HS-5 (cell line): ENCODE measurements around the gene RAVER1.
"Not testable (repeated sequence)": the region's sequence is repeated elsewhere in the genome, so short reads cannot be mapped to it uniquely, and the experiment has no call there.

ENCODE experiments used
- DNase-seq: peaks from one replicate; pipeline ENCODE4 v3.0.0-alpha.2; 2012; ENCODE audit warnings: low read depth

Gene RAVER1, protein sequence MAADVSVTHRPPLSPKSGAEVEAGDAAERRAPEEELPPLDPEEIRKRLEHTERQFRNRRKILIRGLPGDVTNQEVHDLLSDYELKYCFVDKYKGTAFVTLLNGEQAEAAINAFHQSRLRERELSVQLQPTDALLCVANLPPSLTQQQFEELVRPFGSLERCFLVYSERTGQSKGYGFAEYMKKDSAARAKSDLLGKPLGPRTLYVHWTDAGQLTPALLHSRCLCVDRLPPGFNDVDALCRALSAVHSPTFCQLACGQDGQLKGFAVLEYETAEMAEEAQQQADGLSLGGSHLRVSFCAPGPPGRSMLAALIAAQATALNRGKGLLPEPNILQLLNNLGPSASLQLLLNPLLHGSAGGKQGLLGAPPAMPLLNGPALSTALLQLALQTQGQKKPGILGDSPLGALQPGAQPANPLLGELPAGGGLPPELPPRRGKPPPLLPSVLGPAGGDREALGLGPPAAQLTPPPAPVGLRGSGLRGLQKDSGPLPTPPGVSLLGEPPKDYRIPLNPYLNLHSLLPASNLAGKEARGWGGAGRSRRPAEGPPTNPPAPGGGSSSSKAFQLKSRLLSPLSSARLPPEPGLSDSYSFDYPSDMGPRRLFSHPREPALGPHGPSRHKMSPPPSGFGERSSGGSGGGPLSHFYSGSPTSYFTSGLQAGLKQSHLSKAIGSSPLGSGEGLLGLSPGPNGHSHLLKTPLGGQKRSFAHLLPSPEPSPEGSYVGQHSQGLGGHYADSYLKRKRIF

DNA sequence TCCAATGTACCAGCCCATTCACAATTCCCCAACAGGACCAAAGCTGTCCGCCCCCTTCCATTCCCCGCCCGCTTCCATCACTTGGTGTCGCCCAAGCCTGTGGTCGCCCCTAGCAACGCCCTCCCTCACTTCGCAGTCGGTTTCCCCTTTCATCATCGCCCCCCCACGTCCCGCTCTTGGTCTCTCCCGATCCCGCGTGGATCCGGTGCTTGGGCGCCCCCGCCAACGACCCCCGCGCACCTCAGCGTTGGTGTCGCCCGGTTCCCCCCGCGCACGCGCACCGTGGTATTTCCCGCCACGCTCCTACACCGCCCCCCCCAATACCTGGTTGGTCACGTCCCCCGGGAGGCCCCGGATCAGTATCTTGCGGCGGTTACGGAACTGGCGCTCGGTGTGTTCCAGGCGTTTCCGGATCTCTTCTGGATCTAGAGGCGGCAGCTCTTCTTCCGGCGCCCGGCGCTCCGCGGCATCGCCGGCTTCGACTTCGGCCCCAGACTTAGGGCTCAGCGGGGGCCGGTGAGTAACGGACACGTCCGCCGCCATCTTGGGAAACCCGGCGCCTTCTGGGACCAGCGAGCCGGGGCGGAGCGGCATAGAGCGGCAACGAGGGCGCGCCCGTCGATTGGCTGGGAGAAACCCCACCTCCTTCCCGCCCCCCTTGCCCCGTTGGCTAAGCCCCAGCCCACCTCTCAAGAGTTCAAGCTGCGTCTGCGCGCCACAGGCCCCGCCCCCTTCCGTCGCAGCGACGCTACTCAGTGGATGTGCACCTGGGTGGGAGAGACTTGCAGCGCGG lies at the start of gene RAVER1:
Gene RAVER1 (minus strand): TSS at position 565 of the 793 bp plus-strand sequence. CDS start 22 bp downstream, at position 543.
- DNase-seq, result peak; percentile 86

DNA sequence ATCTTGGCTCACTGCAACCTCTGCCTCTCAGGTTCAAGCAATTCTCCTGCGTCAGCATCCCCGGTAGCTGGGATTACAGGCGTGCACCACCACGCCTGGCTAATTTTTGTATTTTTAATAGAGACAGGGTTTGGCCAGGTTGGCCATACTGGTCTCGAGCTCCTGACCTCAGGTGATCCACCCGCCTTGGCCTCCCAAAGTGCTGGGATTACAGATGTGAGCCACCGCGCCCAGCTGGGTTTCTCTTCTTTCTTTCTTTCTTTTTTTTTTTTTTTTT lies 49.8 kb upstream of the RAVER1 start:
- not testable (repeated sequence) for DNase-seq

DNA sequence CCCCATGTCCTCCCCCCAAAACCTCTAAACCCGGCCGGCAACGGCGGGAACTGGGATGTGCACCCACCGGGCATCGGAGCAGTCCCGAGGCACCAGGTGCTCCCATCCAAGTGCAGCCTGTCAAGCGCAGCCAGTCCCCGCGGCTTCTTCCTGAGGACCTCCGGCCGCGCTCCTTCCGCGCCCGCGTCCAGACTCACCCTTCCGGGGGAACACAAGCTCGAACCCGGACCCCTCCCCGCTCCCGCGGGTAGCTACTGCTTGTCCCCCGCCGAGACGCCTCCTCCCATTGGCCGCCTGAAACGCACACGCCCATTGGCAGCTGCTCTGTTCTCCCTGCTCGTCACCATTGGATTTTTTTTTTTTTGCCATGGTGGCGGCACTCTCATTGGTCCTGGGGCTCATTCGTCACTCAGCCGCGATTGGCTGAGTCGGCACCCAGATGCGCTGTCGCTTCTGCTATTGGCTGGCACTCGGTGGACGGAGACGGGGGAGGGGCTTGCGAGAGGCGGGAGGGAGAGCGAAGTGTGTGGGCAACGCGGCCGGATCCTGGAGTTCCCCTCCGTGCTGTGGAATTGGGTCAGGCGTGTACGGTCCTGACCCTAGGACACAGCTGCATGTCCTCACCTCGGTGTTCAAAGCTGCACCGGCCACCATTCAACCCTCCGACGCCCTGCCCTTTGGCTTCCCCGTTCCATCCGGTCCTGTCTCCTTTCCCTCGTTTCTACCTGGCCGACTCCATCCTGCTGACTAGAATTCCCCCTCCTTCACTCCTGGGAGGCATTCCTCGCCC lies 47.2 kb upstream of the RAVER1 start, which contains the start of gene TYK2:
Gene TYK2 (minus strand): TSS at position 260 of the 790 bp plus-strand sequence. CDS start 2,166 bp downstream, outside the sequence.
- DNase-seq, result peak; percentile 98

DNA sequence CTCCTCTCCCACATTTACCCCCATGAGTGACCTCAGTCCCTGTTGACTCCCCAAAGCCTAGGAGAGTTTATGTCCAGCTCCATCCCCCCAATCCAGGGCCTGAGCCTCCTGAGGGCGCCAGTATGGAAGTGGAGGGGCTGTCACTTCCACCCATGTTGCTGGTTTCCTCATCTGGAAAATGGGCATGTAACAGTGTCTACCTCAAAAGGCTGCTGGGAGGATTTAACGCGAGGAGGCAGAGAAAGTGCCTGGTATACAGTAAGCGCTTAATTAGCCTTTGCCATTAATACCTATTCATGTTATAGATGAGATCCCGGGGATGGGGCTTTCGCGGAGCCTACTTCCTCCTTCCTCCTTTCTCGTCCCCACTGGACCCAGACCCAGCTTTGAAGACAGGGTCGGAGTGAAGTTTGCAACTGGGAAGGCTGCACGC lies 46.6 kb upstream of the RAVER1 start:
- no peak for DNase-seq

DNA sequence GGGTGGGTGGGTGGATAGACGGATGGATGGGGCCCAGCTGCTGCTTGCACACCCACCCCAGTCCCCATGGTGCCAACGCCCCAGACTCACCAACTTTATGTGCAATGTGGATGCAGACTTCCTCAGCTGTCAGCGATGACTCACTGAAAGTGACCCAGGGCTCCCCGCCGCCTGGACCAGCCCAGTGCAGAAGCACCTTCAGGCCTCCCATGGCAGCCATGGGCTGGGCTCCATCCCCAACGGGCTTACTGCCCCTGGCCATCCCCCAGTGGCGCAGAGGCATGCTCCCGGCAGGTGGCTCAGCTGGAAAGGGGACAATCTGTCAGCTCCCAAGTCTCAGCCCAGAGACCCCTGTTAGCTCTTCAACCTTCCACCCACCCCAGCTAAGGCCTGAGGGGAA lies 44.8 kb upstream of the RAVER1 start:
- no peak for DNase-seq

DNA sequence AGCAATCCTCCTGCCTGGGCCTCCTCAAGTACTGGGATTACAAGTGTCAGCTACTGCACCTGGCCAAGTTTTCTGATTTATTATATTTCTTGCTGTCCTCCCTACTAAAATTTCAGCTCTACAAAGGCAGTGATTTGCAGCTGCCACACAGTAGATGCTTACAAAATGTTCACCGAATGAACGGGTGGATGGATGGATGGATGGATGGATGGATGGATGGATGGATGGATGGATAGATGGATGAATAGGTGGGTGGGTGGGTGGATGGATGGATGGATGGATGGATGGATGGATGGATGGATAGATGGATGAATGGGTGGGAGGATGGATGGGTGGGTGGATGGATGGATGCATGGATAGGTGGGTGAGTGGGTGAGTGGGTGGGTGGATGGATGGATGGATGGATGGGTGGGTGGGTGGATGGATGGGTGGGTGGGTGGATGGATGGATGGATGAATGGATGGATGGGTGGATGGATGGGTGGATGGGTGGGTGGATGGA lies 43.9 kb upstream of the RAVER1 start:
- DNase-seq, result not testable (repeated sequence)

DNA sequence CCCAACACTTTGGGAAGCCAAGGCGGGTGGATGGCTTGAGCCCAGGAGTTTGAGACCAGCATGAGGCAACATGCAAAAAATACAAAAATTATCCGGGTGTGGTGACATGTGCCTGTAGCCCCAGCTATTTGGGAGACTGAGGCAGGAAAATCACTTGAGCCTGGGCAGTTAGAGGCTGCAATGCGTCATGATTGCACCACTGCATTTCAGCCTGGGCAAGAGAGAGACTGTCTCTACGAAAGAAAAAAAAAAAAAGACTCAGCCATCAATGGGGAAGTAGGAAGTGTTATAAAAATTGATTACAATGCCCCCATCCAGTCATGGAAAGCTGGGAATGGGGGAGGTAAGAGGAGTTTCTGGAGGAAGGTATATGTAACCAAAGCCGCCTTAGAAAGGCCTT lies 41.6 kb upstream of the RAVER1 start:
- DNase-seq, result no peak

DNA sequence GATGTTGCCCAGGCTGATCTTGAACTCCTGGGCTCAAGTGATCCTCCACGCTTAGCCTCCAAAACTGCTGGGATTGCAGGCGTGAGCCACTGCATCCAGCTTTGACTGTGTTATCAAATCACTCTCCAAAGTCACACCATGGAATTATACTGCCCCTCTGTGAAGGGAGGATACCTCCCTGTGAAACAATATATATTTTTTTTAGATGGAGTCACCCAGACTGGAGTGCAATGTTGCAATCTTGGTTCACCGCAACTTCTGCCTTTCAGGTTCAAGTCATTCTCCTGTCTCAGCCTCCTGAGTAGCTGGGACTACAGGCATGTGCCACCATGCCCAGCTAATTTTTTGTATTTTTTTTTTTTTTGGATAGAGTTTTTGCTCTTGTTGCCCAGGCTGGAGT lies 39.4 kb upstream of the RAVER1 start:
- no peak for DNase-seq

DNA sequence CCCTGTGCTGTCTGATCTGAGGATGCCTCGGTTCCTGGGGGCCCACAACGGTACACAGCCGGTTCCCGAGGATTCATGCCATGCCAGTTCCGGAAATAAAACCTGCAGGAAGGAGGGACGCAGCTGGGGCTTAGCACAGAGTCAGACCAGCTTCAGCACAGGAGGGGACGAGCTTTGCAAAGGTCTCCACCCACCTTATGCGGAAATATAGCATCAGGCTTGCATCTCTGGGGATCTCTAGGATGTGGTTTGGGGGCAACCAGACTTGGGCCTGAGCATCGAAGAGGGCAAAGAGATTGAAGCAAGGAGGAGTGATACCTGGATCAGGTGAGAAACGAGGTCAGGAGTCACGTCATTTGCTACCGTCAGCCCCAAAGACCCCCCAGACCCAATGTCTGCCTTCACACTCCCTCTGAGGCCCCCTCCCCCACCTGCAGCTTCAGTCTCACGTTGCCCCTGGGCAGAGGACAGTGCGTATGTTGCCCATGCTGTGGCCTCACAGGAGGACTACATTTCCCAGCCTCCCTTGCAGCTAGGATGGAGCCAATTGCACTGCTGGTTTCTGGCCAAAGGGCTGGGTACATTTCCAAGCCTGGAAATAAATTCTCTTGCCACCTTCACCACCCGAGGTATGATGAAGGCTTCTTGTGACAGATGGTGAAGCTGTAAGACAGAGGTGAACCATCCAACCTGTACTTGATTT lies 34.9 kb upstream of the RAVER1 start:
- no peak for DNase-seq

DNA sequence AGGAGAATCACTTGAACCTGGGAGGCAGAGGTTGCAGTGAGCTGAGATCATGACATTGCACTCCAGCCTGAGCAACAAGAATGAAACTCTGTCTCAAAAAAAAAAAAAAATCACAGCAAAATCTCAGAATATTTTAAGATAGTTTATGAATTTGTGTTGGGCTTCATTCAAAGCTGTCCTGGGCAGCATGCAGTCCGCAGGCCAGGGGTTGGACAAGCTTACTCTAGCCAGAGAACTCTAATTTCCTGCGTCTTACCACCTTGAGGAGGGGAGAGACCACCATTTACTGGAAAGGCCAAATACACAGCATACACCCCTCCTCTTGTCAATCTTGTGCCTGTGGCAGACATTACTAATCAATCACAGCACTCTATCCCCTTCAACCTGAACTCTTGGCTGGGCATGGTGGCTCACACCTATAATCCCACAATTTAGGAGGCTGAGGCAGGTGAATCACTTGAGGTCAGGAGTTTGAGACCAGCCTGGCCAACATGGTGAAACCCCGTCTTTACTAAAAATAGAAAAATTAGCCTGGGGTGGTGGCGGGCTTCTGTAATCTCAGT lies 33.7 kb upstream of the RAVER1 start:
- not testable (repeated sequence) for DNase-seq

DNA sequence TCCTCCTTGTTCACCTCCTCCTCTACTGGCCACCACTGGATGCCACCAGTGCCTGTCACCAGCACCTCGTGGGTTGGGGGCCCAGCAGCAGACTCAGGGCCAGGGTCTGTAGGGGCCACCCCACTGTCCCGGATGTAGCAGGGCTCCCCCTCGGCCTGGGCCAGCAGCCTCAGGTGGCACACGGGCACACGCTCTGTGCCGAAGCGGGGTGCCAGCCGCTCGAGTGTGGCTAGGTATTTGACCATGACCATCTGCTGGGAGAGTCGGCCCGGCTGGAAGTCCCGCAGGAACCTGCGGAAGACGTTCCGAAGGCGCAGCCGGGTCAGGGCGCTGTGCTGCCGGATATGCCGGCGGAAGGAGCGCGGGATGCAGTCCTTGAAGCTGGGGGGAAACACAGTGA lies 32.2 kb upstream of the RAVER1 start:
- no peak for DNase-seq

DNA sequence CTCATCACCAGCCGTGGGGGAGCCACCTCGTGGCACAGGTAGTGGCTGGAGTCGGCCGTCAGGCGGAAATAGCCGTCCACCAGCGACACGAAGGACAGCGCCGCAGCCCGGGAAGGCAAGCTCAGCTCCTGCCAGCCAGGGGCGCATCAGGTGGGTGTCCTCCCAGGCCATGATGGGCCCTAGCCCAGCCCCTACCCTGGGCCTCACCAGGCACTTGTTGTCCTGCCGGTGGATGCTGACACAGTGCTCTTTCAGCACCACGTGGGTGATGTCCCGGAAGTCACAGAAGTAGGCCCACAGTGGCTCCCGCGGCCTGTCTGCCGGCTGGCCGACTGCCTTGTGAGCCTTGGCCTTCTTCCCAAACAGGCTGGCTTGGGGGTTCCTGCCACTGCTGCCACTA lies 31.3 kb upstream of the RAVER1 start:
- no peak for DNase-seq

DNA sequence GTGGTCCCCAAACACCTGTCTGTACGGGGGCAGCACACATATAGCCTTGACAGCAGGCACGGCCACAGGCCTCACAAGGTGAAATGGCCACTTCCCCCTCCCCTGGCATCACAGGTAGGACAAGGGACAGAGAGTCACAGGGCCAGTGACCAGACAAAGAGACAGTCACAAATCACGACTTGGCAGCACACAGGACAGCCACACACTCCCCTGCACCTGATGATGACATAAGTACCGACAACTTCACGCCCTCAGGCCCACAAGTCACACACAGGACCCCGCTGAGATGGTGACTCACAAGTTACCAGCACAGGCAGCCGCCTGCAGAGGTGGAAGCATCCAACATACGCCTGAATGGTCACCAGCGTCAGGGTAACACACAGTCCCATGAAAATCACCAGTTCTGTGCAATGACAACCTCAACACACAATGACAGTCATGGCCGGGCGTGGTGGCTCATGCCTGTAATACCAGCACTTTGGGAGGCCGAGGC lies 30.5 kb upstream of the RAVER1 start:
- no peak for DNase-seq

DNA sequence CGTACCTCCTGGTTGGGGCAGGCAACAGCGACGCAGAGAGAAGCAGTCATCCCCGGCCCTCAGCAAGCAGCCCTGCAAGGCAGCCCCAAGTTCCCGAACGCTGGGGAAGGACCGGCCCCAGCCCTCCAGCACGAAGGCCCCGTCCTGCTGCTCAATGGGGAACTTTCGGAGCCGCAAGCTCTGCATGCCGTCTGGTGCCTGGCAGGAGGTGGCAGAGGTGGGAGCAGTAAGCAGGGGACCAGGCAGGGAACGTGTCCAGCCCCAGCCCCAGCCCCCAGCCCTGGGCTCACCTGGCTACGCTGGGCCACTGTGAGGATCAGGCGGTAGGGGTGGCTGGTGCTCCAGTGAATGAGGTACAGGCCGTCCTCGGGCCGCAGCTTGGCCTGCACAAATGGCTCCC lies 28.9 kb upstream of the RAVER1 start:
- DNase-seq, result no peak

DNA sequence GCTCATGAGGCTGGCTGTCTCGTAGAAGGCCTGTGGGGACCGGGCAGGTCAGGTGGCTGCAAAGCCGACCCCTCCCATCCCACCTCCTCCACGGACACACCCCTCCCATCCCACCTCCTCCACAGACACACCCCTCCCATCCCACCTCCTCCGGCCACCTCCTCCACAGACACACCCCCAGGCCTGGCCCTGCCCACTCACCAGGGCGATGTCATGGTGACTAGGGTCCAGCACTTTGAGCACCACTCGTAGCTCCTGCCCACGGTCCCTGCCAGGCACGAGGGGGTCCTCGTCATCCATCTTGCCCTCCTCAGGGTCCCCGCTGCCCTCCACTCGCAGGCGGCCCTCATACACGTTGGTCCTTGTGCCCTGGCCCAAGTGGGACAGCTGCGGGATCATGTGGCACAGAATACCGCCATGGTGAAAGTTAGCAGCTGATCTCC lies 28.3 kb upstream of the RAVER1 start:
- DNase-seq, result no peak

DNA sequence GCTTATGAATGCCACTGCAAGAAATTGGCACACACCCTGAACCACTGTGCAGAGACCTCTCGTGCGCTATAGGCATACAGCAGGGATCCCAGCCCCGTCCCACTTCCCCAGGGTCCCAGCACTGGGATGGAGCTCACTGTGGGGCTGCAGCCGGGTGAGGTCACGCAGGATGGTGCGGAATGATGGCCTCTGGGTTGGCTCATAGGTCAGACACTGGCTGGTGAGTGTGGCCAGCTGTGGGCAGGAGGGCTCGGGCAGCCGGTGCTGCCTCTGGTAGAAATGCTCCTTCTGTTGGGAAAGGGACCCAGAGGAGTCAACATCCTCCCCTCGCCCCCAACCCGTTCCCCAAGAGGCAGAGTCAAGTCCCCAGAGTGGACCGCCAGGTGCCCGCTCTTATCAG lies 23.1 kb upstream of the RAVER1 start:
- no peak for DNase-seq

DNA sequence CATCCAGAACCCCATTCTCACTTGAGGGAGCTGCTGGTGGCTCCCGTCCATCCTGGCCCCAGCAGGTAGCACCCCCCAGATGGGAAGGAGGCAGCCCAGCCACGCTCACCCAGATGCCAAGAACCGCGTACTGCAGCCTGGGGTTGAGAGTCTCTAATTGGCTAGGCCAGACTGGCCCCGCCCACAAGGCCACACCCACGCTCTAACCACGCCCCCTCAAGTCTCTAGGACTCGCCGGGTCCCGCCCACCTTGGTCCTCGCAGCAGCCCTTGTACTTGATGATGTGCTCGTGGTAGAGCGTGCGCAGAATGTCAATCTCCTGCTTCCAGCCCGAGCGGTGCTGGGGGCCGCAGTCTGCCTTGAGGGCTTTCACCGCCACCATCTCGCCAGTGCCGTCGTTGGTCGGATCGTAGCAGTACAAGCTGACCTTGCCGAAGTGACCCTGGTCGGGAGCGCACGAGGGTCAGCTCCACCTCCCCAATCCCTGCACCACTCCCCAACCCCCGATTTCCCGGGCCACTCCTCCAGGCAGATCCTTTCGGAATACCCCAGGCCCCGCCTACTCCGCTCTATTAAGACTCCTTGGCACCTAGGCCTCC lies 20.6 kb upstream of the RAVER1 start:
- no peak for DNase-seq

DNA sequence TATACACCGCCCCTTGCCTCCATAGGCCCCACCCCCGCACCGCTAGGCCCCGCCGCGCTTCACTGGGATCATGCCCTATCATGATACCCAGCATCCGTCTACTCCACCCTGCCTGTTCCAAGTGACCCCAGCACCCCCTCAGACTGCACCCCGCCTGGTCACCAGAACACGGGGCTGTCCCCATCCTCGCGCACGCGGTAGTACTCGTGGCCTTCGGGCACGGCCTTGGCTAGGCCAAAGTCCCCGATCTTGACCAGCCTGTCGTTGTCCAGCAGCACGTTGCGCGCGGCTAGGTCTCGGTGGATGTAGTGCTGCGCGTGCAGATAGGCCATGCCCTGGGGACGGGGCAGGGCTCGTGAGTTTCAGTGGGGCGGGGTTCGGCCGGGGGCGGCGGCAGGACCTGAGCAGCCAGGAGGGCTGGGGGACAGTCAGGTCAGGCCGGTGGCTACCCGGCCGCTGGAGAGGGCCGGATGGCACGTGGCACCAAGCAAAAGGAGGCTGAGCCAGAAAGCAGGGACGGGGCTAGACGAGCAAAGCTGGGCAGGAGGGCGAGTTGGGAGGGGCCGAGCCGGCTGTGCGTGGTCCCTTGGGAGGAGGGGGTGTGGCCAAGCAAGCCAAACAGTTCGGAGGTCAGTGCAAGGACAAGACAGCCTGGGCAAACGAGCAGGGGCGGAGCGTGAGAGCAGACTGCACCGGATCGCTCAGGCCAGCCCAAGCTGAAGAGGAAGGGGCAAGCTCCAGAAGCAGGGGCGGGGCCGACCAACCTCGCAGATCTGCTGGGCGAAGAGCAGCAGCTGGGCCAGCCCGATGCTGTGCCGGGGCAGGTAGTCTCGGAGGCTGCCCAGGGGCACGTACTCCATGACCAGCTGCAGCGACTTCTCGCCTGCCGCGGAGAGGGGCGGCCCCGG lies 19.7 kb upstream of the RAVER1 start:
- no peak for DNase-seq

DNA sequence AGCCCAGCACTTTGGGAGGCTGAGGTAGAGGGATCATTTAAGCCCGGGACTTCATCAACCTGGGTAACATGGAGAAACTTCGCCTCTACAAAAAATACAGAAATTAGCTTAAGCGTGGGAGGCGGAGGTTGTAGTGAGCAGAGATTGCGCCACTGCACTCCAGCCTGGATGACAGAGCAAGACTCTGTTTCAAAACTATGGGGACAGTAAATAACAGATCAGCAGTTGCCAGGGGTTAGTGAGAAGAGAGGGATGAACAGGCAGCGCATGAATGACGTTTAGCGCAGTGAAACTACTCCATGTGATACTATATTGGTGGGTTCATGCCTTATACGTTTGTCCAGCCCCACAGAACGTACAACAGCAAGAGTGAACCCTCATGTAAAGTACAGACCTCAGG lies 13.2 kb upstream of the RAVER1 start:
- DNase-seq, result no peak
